SJSA1 (cell line): ENCODE data around the gene RPL27. TPM values are rescaled to one million over a fixed set of nuclear protein-coding genes. Genes with fewer than 3 reads are reported as not detected.

Experiments
- DNase-seq, 2 experiments: peaks; one replicate each; pipeline ENCODE4 v3.0.0-alpha.2; 2015 to 2020; ENCODE audit warnings: low spot score in 2 of 2, low read depth in 1 of 2
- H3K27ac ChIP-seq: fragments of 250-450 bp; sonication (Bioruptor Pico); 2 replicates; pipeline ENCODE4 v1.5.1; 2020; ENCODE audit warnings: mild to moderate bottlenecking, moderate library complexity
- H3K27me3 ChIP-seq: fragments of 250-450 bp; sonication (Bioruptor Pico); replicated peaks from 2 replicates; pipeline ENCODE4 v1.5.1; 2020; ENCODE audit warnings: mild to moderate bottlenecking, moderate library complexity
- H3K36me3 ChIP-seq: fragments of 250-450 bp; sonication (Bioruptor Pico); 2 replicates; pipeline ENCODE4 v1.5.1; 2020; ENCODE audit warnings: mild to moderate bottlenecking
- H3K4me1 ChIP-seq: fragments of 250-450 bp; sonication (Bioruptor Pico); replicated peaks from 2 replicates; pipeline ENCODE4 v1.6.1; 2021; ENCODE audit warnings: mild to moderate bottlenecking
- H3K4me3 ChIP-seq: fragments of 250-450 bp; sonication (Bioruptor Pico); 2 replicates; pipeline ENCODE4 v1.5.1; 2020; ENCODE audit warnings: mild to moderate bottlenecking
- H3K9me3 ChIP-seq: fragments of 250-450 bp; sonication (Bioruptor Pico); replicated peaks from 2 replicates; pipeline ENCODE4 v1.5.1; 2020; ENCODE audit warnings: mild to moderate bottlenecking
- total RNA-seq: library from RNA; depleted of rRNA; stranded (reverse); fragments of >200 nt; shearing (Covaris generic); gene quantifications from 2 replicates; pipeline ENCODE4 v1.2.3, GENCODE V29; 2014

RPL27 gene
- total RNA-seq, 1 experiment from 2014 or later, result 1,189 TPM

DNA sequence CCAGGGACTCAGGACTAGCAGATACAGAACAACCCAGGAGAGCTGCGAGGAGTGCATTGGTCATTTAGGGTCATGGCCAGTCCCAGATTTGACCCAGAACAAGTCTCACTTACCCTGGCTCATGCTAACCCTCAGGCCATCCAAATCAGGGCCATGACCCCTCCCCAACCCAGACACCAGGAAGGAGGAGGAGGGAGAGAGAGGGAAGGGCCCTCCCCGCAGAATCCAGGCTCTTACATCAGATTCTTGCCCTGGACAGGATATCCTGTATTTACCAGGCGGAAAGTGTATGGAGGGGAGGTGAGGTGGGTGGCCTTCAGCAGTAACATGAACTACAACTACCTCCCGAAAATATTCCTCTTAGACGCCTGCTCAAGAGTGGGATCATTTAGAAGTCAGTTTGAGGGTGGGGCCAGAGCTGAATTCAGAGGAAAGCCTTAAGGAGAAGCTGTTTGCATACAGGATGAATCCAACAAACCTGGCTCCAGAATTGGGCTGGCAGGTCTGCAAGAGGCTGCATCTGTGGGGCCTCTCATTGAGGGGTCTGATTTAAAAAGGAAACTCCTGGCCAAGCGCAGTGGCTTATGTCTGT is 21.9 kb downstream of the RPL27 start:
- H3K9me3 ChIP-seq, result no peaks in the 10 kb centered on the region
- peaks cover 4% of the 10 kb centered on the region; the same call in 1 of the 2 replicates for H3K27me3 ChIP-seq
- DNase-seq, result peak; percentile 52 to 55
- peak overlapping the region; percentile 82 for H3K27ac ChIP-seq
- no peak overlapping the region for H3K4me3 ChIP-seq
- peaks cover 47% of the 10 kb centered on the region for H3K36me3 ChIP-seq
- H3K4me1 ChIP-seq, result peaks cover 44% of the 10 kb centered on the region

DNA sequence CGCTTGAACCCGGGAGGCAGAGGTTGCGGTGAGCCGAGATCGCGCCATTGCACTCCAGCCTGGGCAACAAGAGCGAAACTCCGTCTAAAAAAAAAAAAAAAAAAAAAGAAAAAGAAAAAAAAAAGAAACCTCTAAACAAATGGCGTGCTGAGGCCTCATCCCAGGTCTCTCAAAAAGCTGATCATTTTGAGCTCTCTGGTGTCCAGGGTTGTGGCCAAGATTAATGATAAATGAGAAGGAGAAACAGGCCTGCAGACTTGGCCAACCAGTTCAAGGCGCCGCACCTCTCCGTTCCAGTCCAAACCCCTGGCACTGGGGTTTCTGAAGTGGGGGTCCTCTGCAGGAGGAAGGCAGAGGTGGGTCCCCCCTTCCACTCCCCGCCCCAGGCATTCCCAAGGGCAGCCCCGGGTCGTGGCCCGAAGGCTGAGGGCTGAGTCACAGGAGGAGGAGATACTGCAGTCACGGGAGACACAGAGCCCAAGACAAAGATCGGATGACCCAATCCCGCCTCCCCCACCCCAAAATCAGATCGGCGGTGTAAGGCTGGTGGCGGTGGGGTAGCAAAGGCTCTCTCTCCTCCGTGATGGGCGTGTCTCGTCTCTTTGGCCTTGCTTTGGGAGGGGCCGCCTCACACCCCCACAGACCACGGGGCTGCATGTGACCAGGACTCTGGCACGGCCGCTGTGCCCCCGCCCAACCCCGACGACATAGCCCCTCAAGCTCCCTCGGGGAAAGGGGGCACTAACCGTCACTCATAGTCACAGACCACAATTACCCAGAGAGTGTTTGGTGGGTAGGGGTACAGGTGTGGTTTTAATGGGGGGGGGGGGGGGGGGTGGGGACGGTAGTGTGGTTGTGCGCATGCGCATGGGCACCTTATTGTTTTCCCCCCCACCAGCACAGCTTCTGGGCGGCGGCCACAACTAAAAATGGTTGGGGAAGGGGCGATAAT is 22.8 kb downstream of the RPL27 start:
- peak; percentile 82 to 83 for DNase-seq

DNA sequence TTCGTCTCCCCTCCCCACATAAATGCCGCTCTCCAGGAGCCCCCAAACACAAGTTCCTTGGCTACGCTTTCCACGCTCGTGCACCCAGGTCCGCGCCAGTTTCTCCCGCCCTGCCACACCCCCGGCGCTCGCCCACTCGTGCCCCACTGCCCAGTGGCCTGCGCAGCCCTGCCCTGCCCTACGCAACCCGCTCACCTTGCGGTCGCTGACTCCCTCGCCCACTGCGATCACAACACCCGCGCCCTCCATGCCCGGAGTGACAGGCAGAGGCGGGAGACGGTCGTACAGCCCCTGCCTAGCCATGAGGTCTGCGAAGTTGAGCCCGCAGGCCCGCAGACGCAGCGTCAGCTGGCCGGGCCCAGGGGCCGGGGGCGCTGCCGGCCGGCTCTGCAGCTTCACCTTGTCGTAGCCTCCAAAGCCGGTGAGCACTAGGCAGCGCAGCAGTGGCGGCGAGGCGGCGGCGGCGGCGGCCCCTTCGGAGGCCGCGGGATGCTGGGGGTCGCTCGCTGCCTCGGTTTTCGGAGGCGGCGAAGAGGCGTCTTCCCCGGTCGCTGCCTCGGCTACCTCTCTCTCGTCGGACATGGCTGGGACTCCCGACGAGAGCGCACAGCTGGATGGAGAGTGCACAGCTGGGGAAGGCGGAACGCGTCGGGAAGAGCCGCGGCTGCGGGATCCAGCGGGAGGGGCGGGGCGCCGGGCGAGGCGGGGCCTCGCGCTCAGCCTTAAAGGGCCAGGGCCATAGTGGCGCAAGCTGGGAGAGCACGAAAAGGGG is 23.7 kb downstream of the RPL27 start, which contains the start of gene VAT1:
Gene VAT1, minus strand, starts transcription at position 645 of the 772 bp plus-strand sequence. Its CDS starts 63 bp downstream, at position 582.
- Histone ChIP-seq H3K27ac (peak within 1 kb of the TSS; percentile 82), H3K4me3 (peak within 1 kb of the TSS; percentile 91), H3K4me1 (peaks cover 44% of the 10 kb centered on the region), H3K36me3 (peaks cover 31% of the 10 kb centered on the region), H3K9me3 (no peaks in the 10 kb centered on the region), H3K27me3 (peaks cover 4% of the 10 kb centered on the region; the same call in 1 of the 2 replicates)
- DNase-seq, result peak; percentile 84 to 86

More for the DNA sequence above, 22.8 kb downstream of the RPL27 start:
- Histone ChIP-seq H3K4me3 (peak overlapping the region; percentile 91), H3K27me3 (peaks cover 4% of the 10 kb centered on the region; the same call in 1 of the 2 replicates), H3K27ac (peak overlapping the region; percentile 82), H3K36me3 (peaks cover 38% of the 10 kb centered on the region), H3K4me1 (peaks cover 44% of the 10 kb centered on the region), H3K9me3 (no peaks in the 10 kb centered on the region)

DNA sequence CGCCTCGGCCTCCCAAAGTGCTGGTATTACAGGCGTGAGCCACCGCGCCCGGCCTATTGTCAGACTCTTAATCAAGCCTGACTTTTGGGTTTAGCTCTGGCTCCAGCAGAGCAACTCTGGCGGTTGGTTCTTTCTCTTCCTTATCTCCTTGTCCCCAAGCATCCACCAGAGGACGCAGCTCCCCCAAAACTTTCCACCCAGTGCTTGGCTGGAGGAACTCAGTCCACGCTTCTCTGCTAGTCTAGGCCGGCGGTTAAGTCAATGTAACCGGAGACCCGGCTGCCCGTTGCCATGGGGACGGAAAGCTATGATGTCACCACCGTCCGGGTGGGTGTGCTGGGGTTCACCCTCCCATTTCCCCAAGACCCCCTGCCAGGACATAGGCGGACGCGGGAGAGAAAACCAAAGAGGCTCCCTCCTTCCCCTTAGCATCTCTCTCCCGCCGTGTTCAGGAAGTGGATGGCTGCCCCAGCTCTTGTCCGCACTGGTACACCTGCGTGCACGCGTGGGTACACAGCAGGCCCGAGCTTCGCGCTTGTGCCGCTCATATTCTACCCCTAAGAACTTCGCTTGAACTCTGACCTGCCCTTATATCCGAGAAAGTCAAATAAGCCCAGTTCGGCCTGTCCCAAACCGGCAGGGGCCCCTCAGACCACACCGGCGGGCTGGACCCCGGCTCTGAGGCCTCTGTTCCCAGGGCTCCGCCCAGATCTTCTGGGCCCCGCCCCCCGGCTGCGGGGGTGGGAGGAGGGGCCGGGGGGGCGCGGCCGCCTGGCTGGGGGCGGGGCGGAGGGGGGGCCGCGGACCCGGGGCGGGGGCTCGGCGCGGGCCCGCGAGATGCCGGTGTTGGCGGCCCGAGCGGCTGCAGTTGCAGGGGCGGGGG is 26.4 kb downstream of the RPL27 start, which contains the start of gene RND2:
Gene RND2, plus strand, starts transcription at position 825 of the 883 bp plus-strand sequence. CDS start 117 bp downstream, outside the sequence.
- H3K4me3 ChIP-seq, result peak within 1 kb of the TSS; percentile 29
- no peaks in the 10 kb centered on the region for H3K9me3 ChIP-seq
- peaks cover 35% of the 10 kb centered on the region for H3K4me1 ChIP-seq
- H3K27me3 ChIP-seq, result peaks cover 4% of the 10 kb centered on the region; the same call in 1 of the 2 replicates
- peak; percentile 90 to 95 for DNase-seq
- H3K27ac ChIP-seq, result no peak within 1 kb of the TSS
- H3K36me3 ChIP-seq, result peaks cover 12% of the 10 kb centered on the region

DNA sequence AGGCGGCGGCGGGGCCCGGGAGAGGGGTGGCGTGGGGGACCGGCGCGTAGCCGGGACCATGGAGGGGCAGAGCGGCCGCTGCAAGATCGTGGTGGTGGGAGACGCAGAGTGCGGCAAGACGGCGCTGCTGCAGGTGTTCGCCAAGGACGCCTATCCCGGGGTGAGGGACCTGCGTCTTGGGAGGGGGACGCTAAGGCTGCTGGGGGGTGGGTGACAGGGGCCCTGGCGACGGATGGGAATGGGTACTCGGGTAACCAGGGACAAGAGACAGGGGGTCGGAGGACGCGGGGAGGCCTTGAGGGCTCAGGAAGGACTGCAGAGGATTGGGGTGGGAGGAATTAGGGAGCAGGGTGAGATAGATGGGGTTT is 27.1 kb downstream of the RPL27 start:
- Histone ChIP-seq H3K4me3 (no peak overlapping the region), H3K27ac (no peak overlapping the region), H3K9me3 (no peaks in the 10 kb centered on the region), H3K36me3 (peaks cover 9% of the 10 kb centered on the region), H3K27me3 (peaks cover 4% of the 10 kb centered on the region; the same call in 1 of the 2 replicates), H3K4me1 (peaks cover 29% of the 10 kb centered on the region)
- DNase-seq, result no peak

DNA sequence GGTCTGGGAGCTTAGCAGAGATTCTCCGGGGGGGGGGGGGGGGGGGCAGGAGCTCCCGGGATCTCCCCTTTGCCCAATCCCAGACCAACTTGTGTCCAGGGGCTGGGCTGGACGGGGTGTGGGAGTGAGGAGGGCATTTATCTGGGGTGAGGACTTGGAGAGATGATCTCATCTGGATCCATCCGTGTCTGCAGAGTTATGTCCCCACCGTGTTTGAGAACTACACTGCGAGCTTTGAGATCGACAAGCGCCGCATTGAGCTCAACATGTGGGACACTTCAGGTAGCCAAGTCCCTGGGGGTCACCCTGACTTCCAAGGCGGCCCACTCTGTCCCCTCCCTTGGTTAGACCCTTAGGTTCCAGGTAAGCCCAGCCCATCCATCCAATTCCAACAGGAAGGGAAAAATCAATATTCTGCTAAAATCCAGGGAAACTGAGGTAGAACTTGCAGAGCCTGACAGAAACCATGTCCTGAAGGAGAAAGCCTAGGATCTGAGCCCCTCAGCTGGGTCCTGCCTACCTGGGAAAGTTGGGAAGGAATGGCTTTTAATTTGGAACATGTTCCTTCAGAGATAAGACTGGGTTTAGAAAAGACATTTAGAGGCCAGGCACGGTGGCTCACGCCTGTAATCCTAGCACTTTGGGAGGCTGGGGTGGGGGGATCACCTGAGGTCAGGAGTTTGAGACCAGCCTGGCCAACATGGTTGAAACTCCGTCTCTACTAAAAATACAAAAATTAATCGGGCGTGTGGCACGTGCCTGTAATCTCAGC is 27.7 kb downstream of the RPL27 start:
- peaks cover 22% of the 10 kb centered on the region for H3K4me1 ChIP-seq
- peaks cover 4% of the 10 kb centered on the region; the same call in 1 of the 2 replicates for H3K27me3 ChIP-seq
- no peak overlapping the region for H3K27ac ChIP-seq
- no peaks in the 10 kb centered on the region for H3K9me3 ChIP-seq
- peaks cover 9% of the 10 kb centered on the region for H3K36me3 ChIP-seq
- H3K4me3 ChIP-seq, result no peak overlapping the region
- no peak for DNase-seq

DNA sequence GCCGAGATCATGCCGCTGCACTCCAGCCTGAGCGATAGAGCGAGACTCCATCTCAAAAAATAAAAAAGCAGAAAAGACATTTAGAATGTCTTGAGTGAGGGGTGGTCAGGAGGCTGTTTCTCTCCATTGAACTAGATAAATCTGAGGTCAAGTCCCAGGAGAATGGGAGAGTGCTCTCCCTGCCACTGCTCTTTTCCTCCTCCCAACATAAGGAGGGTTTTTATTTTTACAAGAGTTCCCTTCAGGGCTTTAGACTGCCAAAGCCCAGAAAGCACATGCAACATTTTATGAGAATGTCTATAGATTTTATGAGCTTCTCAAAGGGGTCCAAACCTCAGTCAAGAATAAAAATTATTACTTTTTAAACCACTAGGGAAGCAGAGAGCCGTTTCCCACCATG is 28.4 kb downstream of the RPL27 start:
- Histone ChIP-seq H3K4me1 (peaks cover 18% of the 10 kb centered on the region), H3K27me3 (peaks cover 4% of the 10 kb centered on the region; the same call in 1 of the 2 replicates), H3K27ac (no peak overlapping the region), H3K36me3 (peaks cover 9% of the 10 kb centered on the region), H3K4me3 (no peak overlapping the region), H3K9me3 (no peaks in the 10 kb centered on the region)
- no peak for DNase-seq

DNA sequence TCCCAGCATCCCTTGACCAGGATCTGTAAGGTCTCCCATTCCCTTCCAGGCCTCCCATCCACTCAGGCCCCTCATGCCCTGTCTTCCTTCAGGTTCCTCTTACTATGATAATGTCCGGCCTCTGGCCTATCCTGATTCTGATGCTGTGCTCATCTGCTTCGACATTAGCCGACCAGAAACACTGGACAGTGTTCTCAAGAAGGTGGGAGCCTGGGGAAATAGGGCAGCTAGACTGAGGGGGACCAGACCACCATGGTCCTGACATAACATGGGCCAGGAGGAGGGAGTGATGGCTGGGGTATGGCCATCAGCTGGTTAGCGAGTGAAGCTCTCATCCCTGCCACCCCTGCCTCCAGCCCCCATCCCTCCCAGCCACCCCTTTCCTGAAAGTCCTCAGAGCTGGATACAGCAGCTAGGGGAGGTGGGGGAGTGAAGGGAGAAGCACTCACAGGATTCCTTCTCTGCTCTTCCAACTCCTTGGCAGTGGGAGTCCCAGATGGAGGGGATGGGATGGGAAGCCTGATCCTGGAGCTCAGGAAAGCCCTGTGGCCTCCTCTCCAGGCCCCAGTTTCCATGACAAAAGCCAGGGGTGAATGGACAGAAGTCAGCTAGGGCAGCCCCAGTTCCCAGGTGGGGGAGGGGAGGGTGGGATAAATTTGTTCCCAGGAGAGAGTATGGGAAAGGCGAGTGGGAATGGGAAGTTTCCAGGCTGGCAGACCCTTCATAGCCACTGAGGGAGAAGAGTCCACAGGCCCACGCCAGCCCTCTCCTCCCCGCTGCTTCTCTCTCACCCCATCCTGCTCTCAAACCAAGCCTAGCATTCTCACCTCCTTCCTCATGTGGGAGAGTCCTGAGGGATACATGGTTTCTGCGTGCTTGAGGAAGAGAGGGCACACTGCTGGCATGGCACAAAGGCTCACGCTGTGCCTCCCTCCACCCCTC is 29.1 kb downstream of the RPL27 start:
- no peak for DNase-seq
- Histone ChIP-seq H3K36me3 (peaks cover 1% of the 10 kb centered on the region), H3K9me3 (no peaks in the 10 kb centered on the region), H3K27me3 (peaks cover 4% of the 10 kb centered on the region; the same call in 1 of the 2 replicates), H3K4me3 (no peak overlapping the region), H3K27ac (no peak overlapping the region), H3K4me1 (peaks cover 11% of the 10 kb centered on the region)

DNA sequence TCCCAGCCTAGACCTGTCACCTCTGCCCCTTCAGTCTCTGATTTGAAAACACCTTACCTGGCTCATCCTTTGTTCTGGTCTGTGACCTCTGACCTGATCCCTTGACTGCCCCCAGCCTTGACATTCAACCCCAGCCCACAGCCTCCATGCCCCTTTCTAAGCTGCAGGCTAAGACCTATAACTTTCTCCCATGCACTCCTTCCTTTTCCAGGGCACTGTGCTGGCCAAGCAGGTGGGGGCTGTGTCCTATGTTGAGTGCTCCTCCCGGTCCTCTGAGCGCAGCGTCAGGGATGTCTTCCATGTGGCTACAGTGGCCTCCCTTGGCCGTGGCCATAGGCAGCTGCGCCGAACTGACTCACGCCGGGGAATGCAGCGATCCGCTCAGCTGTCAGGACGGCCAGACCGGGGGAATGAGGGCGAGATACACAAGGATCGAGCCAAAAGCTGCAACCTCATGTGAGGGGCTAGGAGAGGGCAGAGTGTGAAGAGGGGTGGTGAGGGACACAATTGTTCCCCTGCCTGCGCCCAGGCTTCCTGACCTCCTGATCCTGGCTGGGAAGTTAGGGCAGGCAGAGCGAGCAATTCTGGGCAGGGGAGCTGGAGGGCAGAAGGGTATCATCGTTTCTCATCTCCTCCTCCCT is 30.1 kb downstream of the RPL27 start:
- no peaks in the 10 kb centered on the region for H3K9me3 ChIP-seq
- no peak overlapping the region for H3K4me3 ChIP-seq
- peaks cover 4% of the 10 kb centered on the region; the same call in 1 of the 2 replicates for H3K27me3 ChIP-seq
- DNase-seq, result no peak
- peaks cover 8% of the 10 kb centered on the region for H3K4me1 ChIP-seq
- H3K27ac ChIP-seq, result no peak overlapping the region
- no peaks in the 10 kb centered on the region for H3K36me3 ChIP-seq

DNA sequence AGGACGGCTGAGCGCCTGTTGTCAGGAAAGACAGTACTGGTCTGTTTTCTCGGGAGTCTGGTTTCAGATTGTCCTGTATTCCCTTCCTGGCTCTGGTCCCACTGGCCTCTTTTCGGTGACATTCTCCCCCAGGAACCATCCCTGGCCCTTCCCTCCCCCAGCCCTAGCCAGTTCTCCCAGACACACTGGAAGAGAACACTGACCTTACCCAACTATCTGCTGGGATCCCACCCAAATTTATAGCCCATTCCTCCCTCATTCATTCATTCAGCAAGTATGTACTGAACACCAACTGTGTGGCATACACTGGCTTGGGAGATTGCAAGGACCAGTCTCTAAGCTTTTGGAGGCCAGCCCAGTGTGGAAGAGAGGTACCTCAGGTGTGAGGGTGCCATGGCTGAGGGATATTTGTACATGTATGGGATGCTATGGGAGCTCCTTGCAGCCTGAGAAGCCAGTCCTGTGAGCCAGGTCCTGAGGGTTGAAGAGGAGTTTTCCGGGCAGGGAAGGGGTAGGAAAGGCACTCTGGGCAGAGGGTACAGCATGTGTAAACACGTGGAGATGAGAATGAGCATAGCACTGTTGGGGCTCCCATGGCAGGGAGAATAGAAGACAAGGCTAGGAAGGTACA is 32.0 kb downstream of the RPL27 start:
- Histone ChIP-seq H3K9me3 (no peaks in the 10 kb centered on the region), H3K36me3 (no peaks in the 10 kb centered on the region), H3K27ac (no peak overlapping the region), H3K4me3 (no peak overlapping the region), H3K27me3 (no peaks in the 10 kb centered on the region), H3K4me1 (no peaks in the 10 kb centered on the region)
- DNase-seq, result no peak
